Neuronal stem cell (in vitro differentiated cells): Measurements from ENCODE around the gene CCNT2.

ENCODE experiments used
- DNase-seq: peaks from one replicate; pipeline ENCODE4 v3.0.0-alpha.2; 2013; ENCODE audit warnings: low spot score
- H2AFZ ChIP-seq: one replicate; pipeline ENCODE4 v1.6.1; 2013; ENCODE audit warnings: mild to moderate bottlenecking, low read length, inconsistent platforms
- H2AK5ac ChIP-seq: 2 replicates; pipeline ENCODE4 v1.6.1; 2013; ENCODE audit warnings: low read depth, mild to moderate bottlenecking, inconsistent platforms, low read length, moderate library complexity, mixed read lengths
- H2BK120ac ChIP-seq: 2 replicates; pipeline ENCODE4 v1.6.1; 2013; ENCODE audit warnings: low read depth, mild to moderate bottlenecking, inconsistent platforms, low read length, moderate library complexity, mixed read lengths
- H2BK12ac ChIP-seq: one replicate; pipeline ENCODE4 v1.6.1; 2013; ENCODE audit warnings: low read length, inconsistent platforms
- H2BK15ac ChIP-seq: 2 replicates; pipeline ENCODE4 v1.6.1; 2013; ENCODE audit warnings: mild to moderate bottlenecking, low read length, inconsistent platforms, mixed read lengths
- H2BK5ac ChIP-seq: one replicate; pipeline ENCODE4 v1.6.1; 2013; ENCODE audit warnings: inconsistent platforms, mild to moderate bottlenecking, low read length, moderate library complexity
- H3K14ac ChIP-seq: one replicate; pipeline ENCODE4 v1.6.1; 2013; ENCODE audit warnings: low read length, inconsistent platforms
- H3K18ac ChIP-seq: 2 replicates; pipeline ENCODE4 v1.6.1; 2013; ENCODE audit warnings: low read length, inconsistent platforms
- H3K23ac ChIP-seq: 2 replicates; pipeline ENCODE4 v1.6.1; 2013; ENCODE audit warnings: low read depth, mild to moderate bottlenecking, mixed read lengths, low read length, inconsistent platforms; ENCODE audit not compliant: poor library complexity
- H3K27ac ChIP-seq: replicated peaks from 3 replicates; pipeline ENCODE4 v1.5.1; 2013; ENCODE audit warnings: low read length, inconsistent platforms
- H3K27me3 ChIP-seq, 3 experiments: 2 replicates each; pipeline ENCODE4 v1.6.1; 2013; ENCODE audit warnings: low read length in 3 of 3, mild to moderate bottlenecking in 2 of 3, inconsistent platforms in 1 of 3, low read depth in 1 of 3, mixed read lengths in 1 of 3, moderate library complexity in 1 of 3; ENCODE audit not compliant: control insufficient read depth in 3 of 3, insufficient read depth in 3 of 3
- H3K36me3 ChIP-seq, 2 donors: replicated peaks in 1 of 2; 2 replicates each; pipeline ENCODE4 v1.6.1; 2013; ENCODE audit warnings: low read length in 2 of 2; ENCODE audit not compliant: control insufficient read depth in 2 of 2, insufficient read depth in 2 of 2
- H3K4ac ChIP-seq: 2 replicates; pipeline ENCODE4 v1.6.1; 2013; ENCODE audit warnings: inconsistent platforms, mild to moderate bottlenecking, low read length, moderate library complexity
- H3K4me1 ChIP-seq, 2 donors: 1 replicate in 1 of 2; 2 replicates in 1 of 2; pipeline ENCODE4 v1.6.1; 2013; ENCODE audit warnings: low read length in 2 of 2, low read depth in 1 of 2; ENCODE audit not compliant: control insufficient read depth in 2 of 2, insufficient read depth in 1 of 2
- H3K4me2 ChIP-seq: one replicate; pipeline ENCODE4 v1.6.1; 2013; ENCODE audit warnings: mild to moderate bottlenecking, low read length, inconsistent platforms; ENCODE audit not compliant: insufficient read depth, poor library complexity, severe bottlenecking
- H3K4me3 ChIP-seq, 2 donors: 2 replicates each; pipeline ENCODE4 v1.5.1; 2013; ENCODE audit warnings: low read length in 2 of 2, mild to moderate bottlenecking in 2 of 2, inconsistent platforms in 1 of 2, moderate library complexity in 1 of 2
- H3K79me1 ChIP-seq: one replicate; pipeline ENCODE4 v1.6.1; 2013; ENCODE audit warnings: low read depth, mild to moderate bottlenecking, inconsistent platforms, low read length, moderate library complexity
- H3K9ac ChIP-seq: one replicate; pipeline ENCODE4 v1.6.1; 2013; ENCODE audit warnings: mild to moderate bottlenecking, low read depth, low read length, inconsistent platforms; ENCODE audit not compliant: poor library complexity
- H3K9me3 ChIP-seq, 2 donors: replicated peaks in 1 of 2; 2 replicates each; pipeline versions ENCODE3 to v1.6.1; 2013; ENCODE audit warnings: low read length in 2 of 2, mild to moderate bottlenecking in 2 of 2, inconsistent platforms in 1 of 2, low read depth in 1 of 2, mixed read lengths in 1 of 2, moderate library complexity in 1 of 2; ENCODE audit not compliant: control insufficient read depth in 2 of 2, insufficient read depth in 1 of 2
- H4K8ac ChIP-seq: one replicate; pipeline ENCODE4 v1.6.1; 2013; ENCODE audit warnings: low read depth, mild to moderate bottlenecking, inconsistent platforms, low read length, moderate library complexity
- H4K91ac ChIP-seq: one replicate; pipeline ENCODE4 v1.6.1; 2013; ENCODE audit warnings: low read length, low read depth, mild to moderate bottlenecking, inconsistent platforms; ENCODE audit not compliant: poor library complexity
- WGBS, 2 donors: extraction: QIAGEN DNeasy Blood & Tissue Kit; methylation state at CpG; one replicate each; pipeline ENCODE4 v1.1.7; 2013; ENCODE audit warnings: missing lambda C conversion rate in 2 of 2, mixed read lengths in 1 of 2; ENCODE audit not compliant: insufficient read length in 2 of 2, insufficient replicate concordance in 1 of 2; ENCODE audit errors: extremely low coverage in 2 of 2; 5-methylcytosine and 5-hydroxymethylcytosine counted together

CCNT2 gene

GRCh38 chr2:134911400-134911785, 7.2 kb upstream of the CCNT2 start:
- no peak overlapping the region for H2AFZ ChIP-seq
- no peak overlapping the region for H2AK5ac ChIP-seq
- no peak overlapping the region for H2BK12ac ChIP-seq
- H3K4me3 ChIP-seq: no peak overlapping the region
- H2BK5ac ChIP-seq: no peak overlapping the region
- WGBS, 2 donors: no CpG with 5 or more reads among the region's 3 CpGs
- no peaks in the 10 kb centered on the region for H3K79me1 ChIP-seq
- peaks cover 2 to 4% of the 10 kb centered on the region in 2 donors for H3K9me3 ChIP-seq
- DNase-seq: no peak
- H3K23ac ChIP-seq: no peak overlapping the region
- no peak overlapping the region for H3K27ac ChIP-seq
- no peak overlapping the region for H3K4ac ChIP-seq
- H3K36me3 ChIP-seq: no peaks in the 10 kb centered on the region
- H3K27me3 ChIP-seq: no peaks in the 10 kb centered on the region
- H3K4me2 ChIP-seq: no peak overlapping the region
- H3K4me1 ChIP-seq: no peaks in the 10 kb centered on the region
- no peak overlapping the region for H2BK15ac ChIP-seq
- no peak overlapping the region for H3K9ac ChIP-seq
- H4K8ac ChIP-seq: no peak overlapping the region
- no peak overlapping the region for H3K14ac ChIP-seq
- no peak overlapping the region for H3K18ac ChIP-seq
- H2BK120ac ChIP-seq: no peak overlapping the region
- no peak overlapping the region for H4K91ac ChIP-seq

DNA sequence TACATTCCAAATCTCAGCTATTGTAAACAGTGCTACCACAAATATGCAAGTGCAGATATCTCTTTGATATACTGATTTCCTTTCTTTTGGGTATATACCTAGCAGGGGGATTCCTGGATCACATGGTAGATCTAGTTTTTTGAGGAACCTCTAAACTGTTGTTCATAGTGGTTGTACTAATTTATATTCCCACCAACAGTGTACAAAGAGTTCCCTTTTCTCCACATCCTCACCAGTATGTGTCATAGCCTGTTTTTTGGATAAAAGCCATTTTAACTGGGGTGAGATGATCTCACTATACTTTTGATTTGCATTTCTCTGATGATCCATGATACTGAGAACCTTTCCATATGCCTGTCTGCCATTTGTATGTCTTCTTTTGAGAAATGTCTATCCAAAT, 6.3 kb upstream of the CCNT2 start:
- Histone ChIP-seq H3K23ac (no peak overlapping the region), H3K79me1 (no peaks in the 10 kb centered on the region), H4K91ac (no peak overlapping the region), H2BK12ac (no peak overlapping the region), H2AFZ (no peak overlapping the region), H3K27ac (no peak overlapping the region), H2BK120ac (no peak overlapping the region), H2BK5ac (no peak overlapping the region), H3K27me3 (no peaks in the 10 kb centered on the region), H3K9me3 (peaks cover 2 to 4% of the 10 kb centered on the region in 2 donors), H2AK5ac (no peak overlapping the region), H3K18ac (no peak overlapping the region), H3K4me2 (no peak overlapping the region), H3K36me3 (no peaks in the 10 kb centered on the region), H3K4me1 (no peaks in the 10 kb centered on the region), H3K4ac (no peak overlapping the region), H4K8ac (no peak overlapping the region), H3K14ac (no peak overlapping the region), H2BK15ac (no peak overlapping the region), H3K9ac (no peak overlapping the region), H3K4me3 (no peak overlapping the region)
- DNase-seq: no peak

DNA sequence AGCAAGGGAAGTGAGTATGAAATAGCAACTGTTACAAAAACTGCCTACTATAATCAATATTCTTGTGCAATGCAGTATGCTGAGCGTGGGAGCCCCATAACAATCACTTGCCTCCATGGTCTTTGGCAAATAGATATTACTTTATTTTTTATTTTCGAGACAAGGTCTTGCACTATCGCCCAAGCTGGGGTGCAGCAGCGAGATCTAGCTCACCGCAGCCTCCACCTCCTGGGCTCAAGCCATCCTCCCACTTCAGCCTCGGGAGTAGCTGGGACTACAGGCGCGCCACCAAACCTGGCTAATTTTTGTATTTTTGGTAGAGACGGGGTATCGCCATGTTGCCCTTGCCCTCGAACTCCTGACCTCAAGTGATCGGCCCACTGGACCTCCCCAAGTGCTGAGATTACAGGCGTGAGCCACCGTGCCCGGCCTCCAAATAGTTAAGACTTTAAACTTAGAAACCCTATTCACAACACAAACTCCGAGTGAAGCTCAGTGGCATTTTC, 1.2 kb upstream of the CCNT2 start:
- Histone ChIP-seq H3K14ac (no peak overlapping the region), H3K23ac (no peak overlapping the region), H3K9ac (no peak overlapping the region), H3K18ac (no peak overlapping the region), H3K9me3 (no peaks in the 10 kb centered on the region), H2AK5ac (no peak overlapping the region), H3K79me1 (peaks cover 5% of the 10 kb centered on the region), H3K4ac (no peak overlapping the region), H2BK120ac (no peak overlapping the region), H3K27me3 (no peaks in the 10 kb centered on the region), H3K27ac (peak overlapping the region; percentile 98), H4K91ac (no peak overlapping the region), H4K8ac (no peak overlapping the region), H3K4me3 (peak overlapping the region; percentile 82 to 84), H3K4me2 (peak overlapping the region; percentile 49), H3K4me1 (peaks cover 0 to 9% of the 10 kb centered on the region in 2 donors), H2BK5ac (no peak overlapping the region), H3K36me3 (peaks cover 0 to 26% of the 10 kb centered on the region in 2 donors), H2BK12ac (no peak overlapping the region), H2BK15ac (no peak overlapping the region), H2AFZ (peak overlapping the region; percentile 74)
- peak; percentile 8 for DNase-seq
- no CpG with 5 or more reads among the region's 16 CpGs for WGBS, 2 donors

GRCh38 chr2:134917888-134918525, 615 bp upstream of the CCNT2 start:
- peak overlapping the region; percentile 81 for H3K9ac ChIP-seq
- H3K9me3 ChIP-seq: no peaks in the 10 kb centered on the region
- peak; percentile 80 for DNase-seq
- H2BK5ac ChIP-seq: no peak overlapping the region
- H3K18ac ChIP-seq: peak overlapping the region; percentile 90
- no peak overlapping the region for H4K8ac ChIP-seq
- no peak overlapping the region for H2BK120ac ChIP-seq
- peaks cover 0 to 31% of the 10 kb centered on the region in 2 donors for H3K36me3 ChIP-seq
- H3K14ac ChIP-seq: peak overlapping the region; percentile 56
- H3K27me3 ChIP-seq: no peaks in the 10 kb centered on the region
- no peak overlapping the region for H4K91ac ChIP-seq
- no peak overlapping the region for H2BK12ac ChIP-seq
- no peak overlapping the region for H3K4ac ChIP-seq
- WGBS, 2 donors: no CpG with 5 or more reads among the region's 38 CpGs
- no peak overlapping the region for H2BK15ac ChIP-seq
- H3K4me3 ChIP-seq: peak overlapping the region; percentile 82 to 84
- H2AK5ac ChIP-seq: no peak overlapping the region
- peak overlapping the region; percentile 97 for H3K23ac ChIP-seq
- H3K4me1 ChIP-seq: peaks cover 0 to 9% of the 10 kb centered on the region in 2 donors
- H3K4me2 ChIP-seq: peak overlapping the region; percentile 49
- H2AFZ ChIP-seq: peak overlapping the region; percentile 74
- peaks cover 5% of the 10 kb centered on the region for H3K79me1 ChIP-seq
- H3K27ac ChIP-seq: peak overlapping the region; percentile 98
